GM13976 (cell line): ENCODE results near the gene AKR7A3.

ENCODE experiments used
- DNase-seq: peaks from one replicate; pipeline ENCODE4 v3.0.0; 2012; ENCODE audit warnings: low spot score
- in situ Hi-C: fragments of 300-500 bp; cut with MboI; formaldehyde crosslinking; loops from one replicate; pipeline ENCODE4 v1.12.0; 2022; ENCODE audit warnings: low sequenced_read_pairs, mixed read lengths, inconsistent platforms; ENCODE audit not compliant: unreplicated experiment
- TF ChIP-seq, protein P1 (sequence below): IDR thresholded peaks from 2 replicates; pipeline ENCODE4 v1.5.1; 2012; ENCODE audit warnings: borderline replicate concordance, mild to moderate bottlenecking; ENCODE audit not compliant: insufficient read depth; ENCODE audit errors: extremely low read depth, missing control alignments, control extremely low read depth

The AKR7A3 gene

DNA sequence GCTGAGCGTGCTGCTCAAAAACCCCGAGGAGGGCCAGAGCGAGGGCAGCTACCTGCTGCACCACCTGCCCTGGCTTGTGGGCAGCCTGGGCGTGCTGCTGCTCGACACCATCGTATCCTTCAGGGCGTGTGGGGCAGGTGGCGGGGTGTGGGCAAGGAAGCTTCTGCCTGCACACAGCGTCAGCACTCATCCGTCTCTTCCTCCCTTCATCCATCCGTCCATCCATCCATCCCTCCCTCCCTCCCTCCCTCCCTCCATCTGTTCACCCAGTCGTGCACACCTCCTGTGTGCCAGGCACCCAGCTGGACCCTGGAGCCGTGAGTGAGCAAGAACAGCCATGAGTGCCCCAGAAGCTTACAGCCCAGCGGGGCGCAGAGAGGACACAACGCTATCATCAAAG, 38.7 kb upstream of the AKR7A3 start:
- no peak for DNase-seq
- TF ChIP-seq, protein P1, sequence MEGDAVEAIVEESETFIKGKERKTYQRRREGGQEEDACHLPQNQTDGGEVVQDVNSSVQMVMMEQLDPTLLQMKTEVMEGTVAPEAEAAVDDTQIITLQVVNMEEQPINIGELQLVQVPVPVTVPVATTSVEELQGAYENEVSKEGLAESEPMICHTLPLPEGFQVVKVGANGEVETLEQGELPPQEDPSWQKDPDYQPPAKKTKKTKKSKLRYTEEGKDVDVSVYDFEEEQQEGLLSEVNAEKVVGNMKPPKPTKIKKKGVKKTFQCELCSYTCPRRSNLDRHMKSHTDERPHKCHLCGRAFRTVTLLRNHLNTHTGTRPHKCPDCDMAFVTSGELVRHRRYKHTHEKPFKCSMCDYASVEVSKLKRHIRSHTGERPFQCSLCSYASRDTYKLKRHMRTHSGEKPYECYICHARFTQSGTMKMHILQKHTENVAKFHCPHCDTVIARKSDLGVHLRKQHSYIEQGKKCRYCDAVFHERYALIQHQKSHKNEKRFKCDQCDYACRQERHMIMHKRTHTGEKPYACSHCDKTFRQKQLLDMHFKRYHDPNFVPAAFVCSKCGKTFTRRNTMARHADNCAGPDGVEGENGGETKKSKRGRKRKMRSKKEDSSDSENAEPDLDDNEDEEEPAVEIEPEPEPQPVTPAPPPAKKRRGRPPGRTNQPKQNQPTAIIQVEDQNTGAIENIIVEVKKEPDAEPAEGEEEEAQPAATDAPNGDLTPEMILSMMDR, result no peak
- in situ Hi-C loops, result no loop called here

DNA sequence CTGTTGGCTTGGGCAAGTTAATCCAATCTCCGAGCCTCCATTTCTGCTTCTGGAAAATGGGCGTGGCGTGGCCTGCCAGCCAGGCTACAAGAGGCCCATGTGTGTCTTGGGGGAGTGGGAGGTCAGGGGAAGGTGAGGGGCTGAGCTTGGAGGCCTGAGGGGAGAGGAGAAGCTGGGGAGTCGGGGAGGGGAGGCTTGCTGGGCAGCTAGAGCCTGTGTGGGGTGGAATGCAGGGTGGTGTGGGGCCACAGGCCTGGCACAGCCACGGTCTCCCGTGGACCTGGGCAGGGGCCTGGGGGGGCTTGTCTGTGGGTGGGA, 38.1 kb upstream of the AKR7A3 start:
- no peak for DNase-seq
- in situ Hi-C loops, result no loop called here

DNA sequence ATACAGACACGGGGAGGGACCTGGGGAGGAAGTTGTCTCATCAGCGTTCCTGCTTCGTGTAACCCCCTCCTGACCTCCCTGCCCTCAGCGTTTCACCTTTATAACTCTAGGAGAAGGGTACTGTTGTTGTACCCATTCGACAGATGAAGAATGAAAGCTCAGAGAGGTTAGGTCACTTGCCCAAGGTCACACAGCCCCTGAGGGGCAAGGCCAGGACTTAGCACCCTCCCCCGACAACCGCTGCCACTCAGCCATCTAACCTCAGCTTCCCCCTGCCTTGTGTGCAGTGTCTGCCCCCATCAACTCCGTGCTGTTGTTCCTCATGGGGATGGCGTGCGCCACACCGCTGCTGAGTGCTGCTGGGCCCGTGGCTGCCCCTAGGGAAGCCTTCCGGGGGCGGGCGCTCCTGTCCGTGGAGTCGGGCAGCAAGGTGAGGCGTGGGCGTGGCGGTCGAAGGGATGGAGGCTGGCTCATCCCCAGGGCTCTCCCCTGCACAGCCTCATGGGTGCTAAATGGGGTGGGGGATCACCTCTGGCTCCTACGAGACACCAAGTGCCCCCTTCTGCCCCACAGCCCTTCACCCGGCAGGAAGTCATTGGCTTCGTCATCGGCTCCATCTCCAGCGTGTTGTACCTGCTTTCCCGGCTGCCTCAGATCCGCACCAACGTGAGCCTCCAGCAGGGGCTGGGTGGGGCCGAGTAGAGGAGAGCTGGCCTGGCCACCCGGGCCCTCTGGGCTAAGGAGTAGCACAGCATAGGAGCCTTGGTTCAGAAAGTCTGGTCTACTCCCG, 37.6 kb upstream of the AKR7A3 start:
- TF ChIP-seq, protein P1, result no peak
- DNase-seq, result no peak
- in situ Hi-C loops, result no loop called here

More for the DNA sequence above, 38.1 kb upstream of the AKR7A3 start:
- TF ChIP-seq, protein P1, result no peak

DNA sequence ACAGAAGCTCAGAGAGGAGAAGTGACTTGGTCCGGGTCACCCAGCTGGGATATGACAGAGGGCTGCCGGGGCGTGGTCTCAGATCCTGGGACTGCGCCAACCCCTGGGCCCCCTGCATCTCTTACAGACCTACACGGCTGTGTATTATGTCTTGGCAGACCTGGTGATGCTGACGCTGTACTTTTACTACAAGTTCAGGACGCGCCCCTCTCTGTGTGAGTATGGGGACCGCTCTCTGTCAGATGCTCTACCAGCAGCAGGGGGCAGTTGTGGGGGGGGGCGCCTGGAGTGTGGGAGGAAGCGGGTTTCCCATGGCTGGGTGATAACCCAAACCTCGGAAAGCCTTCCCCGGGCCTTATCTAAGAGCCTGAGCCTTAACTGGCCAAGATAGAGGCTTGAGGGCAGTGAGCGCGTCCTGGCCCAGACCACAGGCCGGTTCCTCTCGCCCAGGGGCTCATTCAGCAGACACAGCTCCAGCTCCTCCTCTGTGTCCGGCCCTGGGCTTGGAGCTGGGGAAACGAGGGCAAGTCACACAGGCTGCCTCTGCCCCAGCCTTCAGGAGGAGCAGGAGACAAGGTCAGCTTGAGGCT, 36.9 kb upstream of the AKR7A3 start:
- TF ChIP-seq, protein P1, result no peak
- no peak for DNase-seq
- in situ Hi-C loops, result no loop called here

DNA sequence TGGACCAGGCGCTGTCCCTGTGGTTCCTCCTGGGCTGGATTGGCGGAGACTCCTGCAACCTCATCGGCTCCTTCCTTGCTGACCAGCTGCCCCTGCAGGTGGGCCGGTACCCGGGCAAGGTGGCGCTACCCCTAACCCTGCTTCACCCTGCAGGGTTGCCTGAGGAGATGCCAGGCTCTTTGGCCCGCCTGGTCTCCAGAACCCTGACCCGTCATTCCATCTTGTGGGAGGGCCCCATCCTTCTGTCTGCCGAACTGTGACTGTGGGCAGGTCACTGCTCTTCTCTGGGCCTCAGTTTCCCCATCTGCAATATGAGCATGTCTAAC, 36.1 kb upstream of the AKR7A3 start:
- TF ChIP-seq, protein P1, result no peak
- in situ Hi-C loops, result no loop called here
- no peak for DNase-seq

DNA sequence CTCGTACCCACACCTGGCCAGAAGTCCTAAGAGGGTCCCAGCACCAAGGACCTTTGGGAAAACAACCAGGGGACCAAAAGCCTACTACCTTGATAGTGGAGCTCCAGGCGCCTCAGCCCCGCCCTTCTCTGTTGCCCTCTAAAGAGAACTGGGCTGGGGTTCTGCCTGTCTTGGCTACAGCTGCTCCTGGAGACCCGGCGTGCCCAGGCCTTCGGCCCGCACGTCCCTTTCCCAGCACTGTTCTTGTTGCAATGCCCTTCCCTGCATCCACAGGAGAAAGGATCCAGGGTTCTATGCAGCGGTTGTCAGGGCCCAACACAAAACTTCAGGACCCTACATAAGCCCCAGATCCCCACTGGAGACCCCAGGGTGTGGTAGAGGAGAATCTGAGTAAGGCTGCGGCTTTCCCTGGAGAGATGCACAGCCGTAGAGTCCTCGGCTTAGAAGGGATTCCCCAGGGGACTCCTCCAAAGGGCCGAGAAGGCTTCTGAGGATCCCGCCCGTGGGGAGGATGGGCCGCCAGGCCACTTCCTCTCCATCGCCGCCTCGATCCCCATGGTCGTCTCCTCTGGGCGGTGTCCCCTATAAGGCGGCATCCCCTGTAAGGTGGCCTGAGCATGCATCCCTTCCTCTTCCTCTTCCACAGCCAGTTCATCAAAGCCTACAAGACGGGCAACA, 35.6 kb upstream of the AKR7A3 start:
- in situ Hi-C loops, result no loop called here
- DNase-seq, result no peak
- TF ChIP-seq, protein P1, result no peak
